HepG2 (cell line): Measurements from ENCODE around the gene NFKBIA. TPM values are rescaled to one million over a fixed set of nuclear protein-coding genes. Genes with fewer than 3 reads are reported as not detected.

Experiments
- AGO2 ChIP-seq: fragments of 200-400 bp; formaldehyde crosslinking; optimal IDR thresholded peaks from 2 replicates; pipeline ENCODE3; 2017; ENCODE audit warnings: mild to moderate bottlenecking, low read depth, low read length, moderate library complexity
- EHMT2 ChIP-seq: fragments of 200-600 bp; sonication (generic); IDR thresholded peaks from 2 replicates; pipeline ENCODE4 v1.7.0; 2017; ENCODE audit warnings: antibody characterized with exemption, low read depth, low read length, borderline replicate concordance
- HMGA1 ChIP-seq: sonication (generic); formaldehyde crosslinking; conservative IDR thresholded peaks from 2 replicates; pipeline ENCODE4 v1.4.0; 2020; ENCODE audit warnings: missing genetic modification reagents
- HNRNPK ChIP-seq: fragments of 200-400 bp; formaldehyde crosslinking; IDR thresholded peaks from 2 replicates; pipeline ENCODE4 v1.6.1; 2018; ENCODE audit warnings: low read length, low read depth, moderate library complexity, mild to moderate bottlenecking; ENCODE audit not compliant: poor library complexity, severe bottlenecking
- KDM3A ChIP-seq: IDR thresholded peaks from 2 replicates; pipeline ENCODE4 v1.6.1; 2018; ENCODE audit warnings: low read depth, missing compliant biosample characterization
- KLF16 ChIP-seq, 2 experiments: sonication (generic) in 1 of 2; formaldehyde crosslinking in 1 of 2; IDR thresholded peaks; 2 replicates each; pipeline versions ENCODE4 v1.6.1 to v1.8.0; 2016 to 2023; ENCODE audit warnings: missing genetic modification reagents in 2 of 2, missing compliant biosample characterization in 1 of 2
- LCORL ChIP-seq, 2 experiments: fragments of 450-650 bp in 1 of 2; sonication (generic) in 1 of 2; formaldehyde crosslinking in 1 of 2; IDR thresholded peaks; 2 replicates each; pipeline versions ENCODE4 v1.5.0 to v1.6.1; 2017 to 2020; ENCODE audit warnings: antibody characterized with exemption in 1 of 2, missing genetic modification reagents in 1 of 2
- MXD4 ChIP-seq: IDR thresholded peaks from 2 replicates; pipeline ENCODE4 v1.6.1; 2016; ENCODE audit warnings: mild to moderate bottlenecking, missing biosample characterization, missing genetic modification reagents
- RBFOX2 ChIP-seq: fragments of 200-400 bp; formaldehyde crosslinking; IDR thresholded peaks from 2 replicates; pipeline ENCODE4 v1.6.1; 2017; ENCODE audit warnings: low read depth, mild to moderate bottlenecking, low read length
- REL ChIP-seq: sonication (generic); formaldehyde crosslinking; conservative IDR thresholded peaks from 2 replicates; pipeline ENCODE4 v1.8.0; 2022; ENCODE audit warnings: mild to moderate bottlenecking, missing genetic modification reagents, moderate library complexity
- RELA ChIP-seq: sonication (generic); formaldehyde crosslinking; IDR thresholded peaks from 2 replicates; pipeline ENCODE4 v1.4.0; 2020; ENCODE audit warnings: missing genetic modification reagents
- SALL2 ChIP-seq: sonication (generic); formaldehyde crosslinking; IDR thresholded peaks from 2 replicates; pipeline ENCODE4 v1.8.1; 2023; ENCODE audit warnings: mild to moderate bottlenecking, missing genetic modification reagents, inconsistent platforms
- TCF7L2 ChIP-seq: IDR thresholded peaks from 2 replicates; pipeline ENCODE4 v1.6.1; 2011; ENCODE audit warnings: mild to moderate bottlenecking, low read depth, low read length, moderate library complexity
- U2AF2 ChIP-seq: fragments of 200-400 bp; formaldehyde crosslinking; IDR thresholded peaks from 2 replicates; pipeline ENCODE4 v1.6.1; 2017; ENCODE audit warnings: low read depth, mild to moderate bottlenecking, low read length
- XBP1 ChIP-seq: sonication (generic); formaldehyde crosslinking; IDR thresholded peaks from 2 replicates; pipeline ENCODE4 v1.5.0; 2020; ENCODE audit warnings: missing genetic modification reagents
- ZNF615 ChIP-seq: sonication (generic); formaldehyde crosslinking; IDR thresholded peaks from 2 replicates; pipeline ENCODE4 v1.5.0; 2020; ENCODE audit warnings: mild to moderate bottlenecking, missing genetic modification reagents, borderline replicate concordance
- ZNF7 ChIP-seq: IDR thresholded peaks from 2 replicates; pipeline ENCODE4 v1.6.1; 2016; ENCODE audit warnings: missing biosample characterization, missing genetic modification reagents
- ZNF773 ChIP-seq: sonication (generic); formaldehyde crosslinking; IDR thresholded peaks from 2 replicates; pipeline ENCODE4 v1.4.0; 2020; ENCODE audit warnings: missing genetic modification reagents, borderline replicate concordance
- ZNF883 ChIP-seq: sonication (generic); formaldehyde crosslinking; IDR thresholded peaks from 2 replicates; pipeline ENCODE4 v1.5.1; 2020; ENCODE audit warnings: mild to moderate bottlenecking, missing genetic modification reagents; ENCODE audit errors: not compliant biosample characterization
- polyA plus RNA-seq, 8 experiments: library from polyadenylated mRNA; depleted of rRNA in 3 of 8; stranded (reverse) in 7 of 8; unstranded in 1 of 8; fragments of >200 nt; fragmentation: Illumina TruSeq in 4 of 8; extraction: Trizol in 4 of 8; gene quantifications; 2 replicates each; pipeline versions ENCODE4 v1.2.1 to v1.2.3, GENCODE V29; 2011 to 2016; ENCODE audit warnings: low read depth in 4 of 8, missing spikeins in 1 of 8, mixed read lengths in 1 of 8; ENCODE audit not compliant: insufficient read depth in 1 of 8
- total RNA-seq, 5 experiments: library from RNA; depleted of rRNA; stranded (reverse); fragments of >200 nt; fragmentation: Illumina TruSeq; extraction: Trizol; gene quantifications; 2 replicates each; pipeline ENCODE4 v1.2.3, GENCODE V29; 2016; ENCODE audit warnings: low read depth in 1 of 5
- TF ChIP-seq, protein P1 (sequence below): sonication (generic); formaldehyde crosslinking; IDR thresholded peaks from 2 replicates; pipeline ENCODE4 v1.9.0; 2021; ENCODE audit warnings: missing genetic modification reagents, borderline replicate concordance
- TF ChIP-seq, protein P2 (sequence below): sonication (generic); formaldehyde crosslinking; IDR thresholded peaks from 2 replicates; pipeline ENCODE4 v1.4.0; 2020; ENCODE audit warnings: missing genetic modification reagents, borderline replicate concordance

NFKBIA gene
- total and polyA plus RNA-seq, 2 of the 13 experiments (the other 11 are each of a cell fraction or from before 2014, with no cell fraction given): 197 to 319 TPM

DNA sequence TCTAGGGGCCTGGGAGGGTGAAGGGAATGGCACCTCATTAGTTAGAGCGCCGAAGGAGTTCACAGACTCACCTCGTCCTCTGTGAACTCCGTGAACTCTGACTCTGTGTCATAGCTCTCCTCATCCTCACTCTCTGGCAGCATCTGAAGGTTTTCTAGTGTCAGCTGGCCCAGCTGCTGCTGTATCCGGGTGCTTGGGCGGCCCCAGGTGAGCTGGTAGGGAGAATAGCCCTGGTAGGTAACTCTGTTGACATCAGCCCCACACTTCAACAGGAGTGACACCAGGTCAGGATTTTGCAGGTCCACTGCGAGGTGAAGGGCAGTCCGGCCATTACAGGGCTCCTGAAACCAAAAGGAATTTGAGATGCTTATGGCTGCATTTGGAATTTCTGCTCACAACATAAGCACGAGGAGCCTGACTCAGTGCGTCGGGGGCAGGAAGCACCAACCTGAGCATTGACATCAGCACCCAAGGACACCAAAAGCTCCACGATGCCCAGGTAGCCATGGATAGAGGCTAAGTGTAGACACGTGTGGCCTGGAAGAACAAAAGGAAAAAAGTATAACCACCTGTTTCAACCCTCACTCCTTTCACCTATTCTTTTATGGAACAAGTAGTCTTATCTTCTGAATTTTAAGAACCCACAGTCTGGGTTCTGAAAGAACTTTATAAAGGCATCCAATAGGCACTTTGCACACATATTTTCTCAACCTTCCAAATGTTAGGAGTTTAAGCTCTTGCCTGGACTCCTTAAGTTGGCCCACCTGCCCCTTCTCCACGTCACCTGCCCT lies 2.0 kb downstream of the NFKBIA start (continued):
- TF ChIP-seq KDM3A (CRISPR knock-in tag): no peak
- no peak for TF ChIP-seq U2AF2
- no peak for TF ChIP-seq TCF7L2
- no peak for TF ChIP-seq ZNF615 (CRISPR knock-in tag)
- TF ChIP-seq AGO2: peak; percentile 45
- TF ChIP-seq ZNF7: no peak
- TF ChIP-seq HNRNPK: no peak
- no peak for TF ChIP-seq EHMT2
- peak; percentile 34; the same call in 1 of the 2 replicates for TF ChIP-seq RBFOX2
- TF ChIP-seq SALL2 (CRISPR knock-in tag): no peak
- no peak for TF ChIP-seq KLF16 (CRISPR knock-in tag; IDR thresholded peaks at IDR 0.05)
- no peak for TF ChIP-seq LCORL (IDR thresholded peaks at IDR 0.05)
- no peak for TF ChIP-seq LCORL (CRISPR knock-in tag; IDR thresholded peaks at IDR 0.05)
- 0 out of 2 replicates have a peak, but pooled peaks have one; percentile 25 for TF ChIP-seq RELA (CRISPR knock-in tag)
- TF ChIP-seq ZNF883: no peak
- no peak for TF ChIP-seq ZNF773 (CRISPR knock-in tag)
- TF ChIP-seq REL (CRISPR knock-in tag): no peak
- TF ChIP-seq, protein P1, sequence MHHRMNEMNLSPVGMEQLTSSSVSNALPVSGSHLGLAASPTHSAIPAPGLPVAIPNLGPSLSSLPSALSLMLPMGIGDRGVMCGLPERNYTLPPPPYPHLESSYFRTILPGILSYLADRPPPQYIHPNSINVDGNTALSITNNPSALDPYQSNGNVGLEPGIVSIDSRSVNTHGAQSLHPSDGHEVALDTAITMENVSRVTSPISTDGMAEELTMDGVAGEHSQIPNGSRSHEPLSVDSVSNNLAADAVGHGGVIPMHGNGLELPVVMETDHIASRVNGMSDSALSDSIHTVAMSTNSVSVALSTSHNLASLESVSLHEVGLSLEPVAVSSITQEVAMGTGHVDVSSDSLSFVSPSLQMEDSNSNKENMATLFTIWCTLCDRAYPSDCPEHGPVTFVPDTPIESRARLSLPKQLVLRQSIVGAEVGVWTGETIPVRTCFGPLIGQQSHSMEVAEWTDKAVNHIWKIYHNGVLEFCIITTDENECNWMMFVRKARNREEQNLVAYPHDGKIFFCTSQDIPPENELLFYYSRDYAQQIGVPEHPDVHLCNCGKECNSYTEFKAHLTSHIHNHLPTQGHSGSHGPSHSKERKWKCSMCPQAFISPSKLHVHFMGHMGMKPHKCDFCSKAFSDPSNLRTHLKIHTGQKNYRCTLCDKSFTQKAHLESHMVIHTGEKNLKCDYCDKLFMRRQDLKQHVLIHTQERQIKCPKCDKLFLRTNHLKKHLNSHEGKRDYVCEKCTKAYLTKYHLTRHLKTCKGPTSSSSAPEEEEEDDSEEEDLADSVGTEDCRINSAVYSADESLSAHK: no peak
- no peak for TF ChIP-seq HMGA1 (CRISPR knock-in tag)
- TF ChIP-seq, protein P2, sequence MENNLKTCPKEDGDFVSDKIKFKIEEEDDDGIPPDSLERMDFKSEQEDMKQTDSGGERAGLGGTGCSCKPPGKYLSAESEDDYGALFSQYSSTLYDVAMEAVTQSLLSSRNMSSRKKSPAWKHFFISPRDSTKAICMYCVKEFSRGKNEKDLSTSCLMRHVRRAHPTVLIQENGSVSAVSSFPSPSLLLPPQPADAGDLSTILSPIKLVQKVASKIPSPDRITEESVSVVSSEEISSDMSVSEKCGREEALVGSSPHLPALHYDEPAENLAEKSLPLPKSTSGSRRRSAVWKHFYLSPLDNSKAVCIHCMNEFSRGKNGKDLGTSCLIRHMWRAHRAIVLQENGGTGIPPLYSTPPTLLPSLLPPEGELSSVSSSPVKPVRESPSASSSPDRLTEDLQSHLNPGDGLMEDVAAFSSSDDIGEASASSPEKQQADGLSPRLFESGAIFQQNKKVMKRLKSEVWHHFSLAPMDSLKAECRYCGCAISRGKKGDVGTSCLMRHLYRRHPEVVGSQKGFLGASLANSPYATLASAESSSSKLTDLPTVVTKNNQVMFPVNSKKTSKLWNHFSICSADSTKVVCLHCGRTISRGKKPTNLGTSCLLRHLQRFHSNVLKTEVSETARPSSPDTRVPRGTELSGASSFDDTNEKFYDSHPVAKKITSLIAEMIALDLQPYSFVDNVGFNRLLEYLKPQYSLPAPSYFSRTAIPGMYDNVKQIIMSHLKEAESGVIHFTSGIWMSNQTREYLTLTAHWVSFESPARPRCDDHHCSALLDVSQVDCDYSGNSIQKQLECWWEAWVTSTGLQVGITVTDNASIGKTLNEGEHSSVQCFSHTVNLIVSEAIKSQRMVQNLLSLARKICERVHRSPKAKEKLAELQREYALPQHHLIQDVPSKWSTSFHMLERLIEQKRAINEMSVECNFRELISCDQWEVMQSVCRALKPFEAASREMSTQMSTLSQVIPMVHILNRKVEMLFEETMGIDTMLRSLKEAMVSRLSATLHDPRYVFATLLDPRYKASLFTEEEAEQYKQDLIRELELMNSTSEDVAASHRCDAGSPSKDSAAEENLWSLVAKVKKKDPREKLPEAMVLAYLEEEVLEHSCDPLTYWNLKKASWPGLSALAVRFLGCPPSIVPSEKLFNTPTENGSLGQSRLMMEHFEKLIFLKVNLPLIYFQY: no peak
- no peak for TF ChIP-seq XBP1
- TF ChIP-seq MXD4 (CRISPR knock-in tag): no peak
